PC-9 (cell line): ENCODE data around the gene GXYLT1. TPM values are rescaled to one million over a fixed set of nuclear protein-coding genes. Genes with fewer than 3 reads are reported as not detected.
A peak's percentile ranks its signal among the peaks of the same experiment; 100 is the strongest.

Experiments
- BruUV-seq: library from RNA; stranded (reverse); fragments of 400-500 nt; replicated peaks from 2 replicates; lab custom pipeline; 2021; lab: Mats Ljungman, UMichigan
- CTCF ChIA-PET: fragments of 300-600 bp; sonication (Branson Sonifier 250); formaldehyde crosslinking; loops from one replicate; lab custom pipeline; 2022; ENCODE audit warnings: antibody characterized with exemption; lab: Charles Lee
- POLR2A ChIA-PET: fragments of 300-600 bp; sonication (Branson Sonifier 250); formaldehyde crosslinking; loops from one replicate; lab custom pipeline; 2022; ENCODE audit warnings: antibody characterized with exemption; ENCODE audit not compliant: unreplicated experiment; lab: Charles Lee
- DNase-seq, 2 experiments: peaks; one replicate each; pipeline versions ENCODE4 v3.0.0 to v3.0.0-alpha.2; 2015 to 2022; ENCODE audit warnings: mixed read lengths in 1 of 2
- H2AFZ ChIP-seq: fragments of 200-600 bp; sonication (generic); 2 replicates; pipeline ENCODE4 v1.8.1; 2017; ENCODE audit warnings: antibody characterized with exemption
- H3F3A ChIP-seq: fragments of 200-600 bp; sonication (generic); 2 replicates; pipeline ENCODE4 v1.8.1; 2017; ENCODE audit warnings: antibody characterized with exemption, mild to moderate bottlenecking, low read depth; ENCODE audit not compliant: insufficient read depth
- H3K27ac ChIP-seq: fragments of 200-600 bp; sonication (generic); 2 replicates; pipeline ENCODE4 v1.6.1; 2016; ENCODE audit warnings: mixed run types
- H3K27me3 ChIP-seq: fragments of 200-600 bp; sonication (generic); 2 replicates; pipeline ENCODE4 v1.6.1; 2016; ENCODE audit warnings: low read depth, mixed run types; ENCODE audit not compliant: insufficient read depth
- H3K36me3 ChIP-seq: fragments of 200-600 bp; sonication (generic); 2 replicates; pipeline ENCODE4 v1.6.1; 2016; ENCODE audit warnings: low read depth, mixed run types
- H3K4me1 ChIP-seq: fragments of 200-600 bp; sonication (generic); replicated peaks from 2 replicates; pipeline ENCODE4 v1.6.1; 2016; ENCODE audit warnings: mixed run types; ENCODE audit not compliant: insufficient read depth
- H3K4me2 ChIP-seq: fragments of 200-600 bp; sonication (generic); 2 replicates; pipeline ENCODE4 v1.6.1; 2017; ENCODE audit warnings: mixed run types
- H3K4me3 ChIP-seq: fragments of 200-600 bp; sonication (generic); 2 replicates; pipeline ENCODE4 v1.6.1; 2016; ENCODE audit warnings: mixed run types
- H3K79me2 ChIP-seq: fragments of 200-600 bp; sonication (generic); 2 replicates; pipeline ENCODE4 v1.6.1; 2017; ENCODE audit warnings: low read depth, mixed run types
- H3K9me2 ChIP-seq: fragments of 200-600 bp; sonication (generic); 2 replicates; pipeline ENCODE4 v1.8.1; 2017; ENCODE audit warnings: mild to moderate bottlenecking; ENCODE audit not compliant: insufficient read depth
- H3K9me3 ChIP-seq: fragments of 200-600 bp; sonication (generic); 2 replicates; pipeline ENCODE4 v1.8.1; 2016; ENCODE audit warnings: low read depth; ENCODE audit not compliant: insufficient read depth
- H4K20me1 ChIP-seq: fragments of 200-600 bp; sonication (generic); 2 replicates; pipeline ENCODE4 v1.8.1; 2017; ENCODE audit not compliant: insufficient read depth
- EZH2 ChIP-seq: fragments of 200-600 bp; sonication (generic); IDR thresholded peaks from 2 replicates; pipeline ENCODE4 v1.8.0; 2017; ENCODE audit warnings: antibody characterized with exemption, low read depth
- intact Hi-C: fragments of 100-400 bp; cut with micrococcal nuclease; formaldehyde crosslinking; loops from one replicate; pipeline ENCODE4 v1.10.0; 2022; ENCODE audit not compliant: unreplicated experiment
- total RNA-seq: library from RNA; stranded (reverse); gene quantifications from 2 replicates; pipeline ENCODE4 v1.2.3, GENCODE V29; 2021
- TF ChIP-seq, protein P1 (sequence below): fragments of 200-600 bp; sonication (generic); conservative IDR thresholded peaks from 2 replicates; pipeline ENCODE4 v1.6.1; 2017; ENCODE audit warnings: mixed run types, antibody characterized with exemption, mild to moderate bottlenecking, moderate library complexity

GXYLT1 gene
- total RNA-seq, 1 experiment from 2014 or later = 7.8 TPM

DNA sequence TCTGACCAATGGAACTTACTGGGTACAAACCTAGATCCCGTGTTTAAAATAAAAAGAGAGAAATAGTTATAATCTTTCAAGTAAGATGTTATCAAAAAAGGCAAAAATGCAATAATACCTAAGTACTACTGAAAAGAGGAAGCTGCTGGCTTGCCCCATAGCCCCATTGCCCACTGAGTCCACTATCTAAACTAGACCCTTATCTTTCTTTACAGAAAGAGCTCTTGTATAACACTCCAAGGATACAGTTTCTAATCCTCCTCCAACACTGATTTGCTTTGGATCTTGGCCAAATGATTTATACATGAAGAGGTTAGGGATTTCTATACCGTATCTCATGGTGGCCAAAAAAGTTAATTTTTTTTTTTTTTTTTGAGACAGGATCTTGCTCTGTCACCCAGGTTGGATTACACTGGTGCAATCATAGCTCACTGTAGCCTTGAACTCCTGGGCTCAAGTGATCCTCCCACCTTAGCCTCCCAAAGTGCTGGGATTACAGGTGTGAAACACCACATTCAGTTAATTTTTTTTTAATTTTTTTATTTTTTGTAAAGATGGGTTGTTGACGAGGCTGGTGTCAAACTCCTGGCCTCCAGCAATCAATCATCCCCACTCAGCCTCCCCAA lies 2.6 kb downstream of the GXYLT1 start:
- H3K27me3 ChIP-seq = no peaks in the 10 kb centered on the region
- H3K9me2 ChIP-seq = no peaks in the 10 kb centered on the region
- intact Hi-C loops = loop anchor here (5.0 kb wide), 3 partner anchors 95 to 425 kb away; partner anchors contain the start of genes PPHLN1, YAF2 and ZCRB1
- no peaks in the 10 kb centered on the region for H3K36me3 ChIP-seq
- H2AFZ ChIP-seq = no peak overlapping the region
- H3K4me3 ChIP-seq = no peak overlapping the region
- ChIA-PET POLR2A (interaction anchor here (0.6 to 0.7 kb wide), 2 partner anchors 9 to 185 kb away, joined by 11 to 16 read pairs; no protein-coding TSS in a partner anchor), CTCF (interaction anchor here (0.6 kb wide), 1 partner anchor 310 kb away, joined by 3 read pairs; no protein-coding TSS in a partner anchor)
- peaks cover 69% of the 10 kb centered on the region for H3K79me2 ChIP-seq
- H3K27ac ChIP-seq = no peak overlapping the region
- H3F3A ChIP-seq = peaks cover 14% of the 10 kb centered on the region; the same call in 1 of the 2 replicates
- DNase-seq = no peak
- TF ChIP-seq EZH2 = no peak
- TF ChIP-seq, protein P1, sequence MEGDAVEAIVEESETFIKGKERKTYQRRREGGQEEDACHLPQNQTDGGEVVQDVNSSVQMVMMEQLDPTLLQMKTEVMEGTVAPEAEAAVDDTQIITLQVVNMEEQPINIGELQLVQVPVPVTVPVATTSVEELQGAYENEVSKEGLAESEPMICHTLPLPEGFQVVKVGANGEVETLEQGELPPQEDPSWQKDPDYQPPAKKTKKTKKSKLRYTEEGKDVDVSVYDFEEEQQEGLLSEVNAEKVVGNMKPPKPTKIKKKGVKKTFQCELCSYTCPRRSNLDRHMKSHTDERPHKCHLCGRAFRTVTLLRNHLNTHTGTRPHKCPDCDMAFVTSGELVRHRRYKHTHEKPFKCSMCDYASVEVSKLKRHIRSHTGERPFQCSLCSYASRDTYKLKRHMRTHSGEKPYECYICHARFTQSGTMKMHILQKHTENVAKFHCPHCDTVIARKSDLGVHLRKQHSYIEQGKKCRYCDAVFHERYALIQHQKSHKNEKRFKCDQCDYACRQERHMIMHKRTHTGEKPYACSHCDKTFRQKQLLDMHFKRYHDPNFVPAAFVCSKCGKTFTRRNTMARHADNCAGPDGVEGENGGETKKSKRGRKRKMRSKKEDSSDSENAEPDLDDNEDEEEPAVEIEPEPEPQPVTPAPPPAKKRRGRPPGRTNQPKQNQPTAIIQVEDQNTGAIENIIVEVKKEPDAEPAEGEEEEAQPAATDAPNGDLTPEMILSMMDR = no peak
- BruUV-seq = no TSS peak
- no peaks in the 10 kb centered on the region for H4K20me1 ChIP-seq
- no peaks in the 10 kb centered on the region for H3K9me3 ChIP-seq
- H3K4me1 ChIP-seq = peaks cover 22% of the 10 kb centered on the region
- H3K4me2 ChIP-seq = peak overlapping the region; percentile 97; the same call in 1 of the 2 replicates

DNA sequence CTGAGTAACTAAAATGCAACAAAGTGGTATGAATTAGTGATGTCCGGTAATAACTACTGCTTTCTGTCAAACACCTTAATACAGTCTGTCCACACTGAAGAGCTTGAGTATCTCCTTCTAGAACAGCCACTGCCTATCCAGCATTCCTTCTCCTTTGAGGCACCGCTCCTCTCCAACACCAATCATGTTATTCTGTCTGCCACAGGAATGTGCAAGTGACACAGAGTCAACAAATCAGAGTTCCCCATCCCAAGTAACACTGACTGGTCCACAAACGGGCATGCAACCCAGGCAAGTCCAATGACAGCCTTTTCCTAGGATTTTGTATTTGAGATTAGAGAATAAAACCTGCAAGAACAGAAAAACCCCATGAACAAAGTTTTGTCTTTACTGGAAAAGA lies 3.8 kb downstream of the GXYLT1 start:
- intact Hi-C loops = loop anchor here (5.0 kb wide), 3 partner anchors 96 to 426 kb away; partner anchors contain the start of genes PPHLN1, YAF2 and ZCRB1
- POLR2A ChIA-PET = interaction anchor here (0.5 kb wide), 1 partner anchor 1665 kb away, joined by 3 read pairs; the partner anchor contains the start of gene TWF1
- peaks cover 22% of the 10 kb centered on the region for H3K4me1 ChIP-seq
- no peak overlapping the region for H3K4me2 ChIP-seq
- H3K4me3 ChIP-seq = no peak overlapping the region
- H2AFZ ChIP-seq = no peak overlapping the region
- H3F3A ChIP-seq = peaks cover 14% of the 10 kb centered on the region; the same call in 1 of the 2 replicates
- H3K79me2 ChIP-seq = peaks cover 81% of the 10 kb centered on the region
- no peak overlapping the region for H3K27ac ChIP-seq
- H3K9me3 ChIP-seq = no peaks in the 10 kb centered on the region
- no peaks in the 10 kb centered on the region for H3K9me2 ChIP-seq
- TF ChIP-seq, protein P1 = no peak
- no peak for TF ChIP-seq EZH2
- peak in 1 of 2 experiments; percentile 52 for DNase-seq
- CTCF ChIA-PET = no interaction called here
- H3K27me3 ChIP-seq = no peaks in the 10 kb centered on the region
- BruUV-seq = no TSS peak
- no peaks in the 10 kb centered on the region for H4K20me1 ChIP-seq
- H3K36me3 ChIP-seq = no peaks in the 10 kb centered on the region

DNA sequence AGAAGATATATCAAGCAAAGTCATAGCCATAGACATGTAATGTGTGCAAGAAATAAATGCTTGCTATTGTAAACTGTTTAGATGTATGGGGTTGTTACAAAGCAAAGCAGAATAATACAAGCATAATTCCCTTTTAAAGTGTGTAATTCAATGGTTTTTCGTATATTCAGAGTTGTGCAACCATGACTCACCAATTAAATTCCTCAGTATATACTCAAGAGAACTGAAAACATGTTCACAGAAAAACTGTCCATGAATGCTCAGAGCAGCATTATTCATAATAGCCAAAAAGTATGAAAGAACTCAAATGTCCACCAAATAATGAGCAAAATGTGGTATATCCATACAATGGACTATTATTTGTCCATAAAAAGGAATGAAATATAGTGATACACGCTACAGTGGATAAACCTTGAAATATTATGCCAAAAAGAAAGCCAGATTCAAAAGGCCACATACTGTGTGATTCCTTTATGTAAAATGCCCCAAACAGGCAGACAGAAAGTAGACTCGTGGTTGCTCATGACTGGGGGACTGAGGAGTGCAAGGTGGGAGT lies 9.3 kb downstream of the GXYLT1 start:
- peak overlapping the region; percentile 25; the same call in 1 of the 2 replicates for H3K27ac ChIP-seq
- no peaks in the 10 kb centered on the region for H3K9me2 ChIP-seq
- no peak overlapping the region for H2AFZ ChIP-seq
- DNase-seq = no peak
- peaks cover 21% of the 10 kb centered on the region for H3K4me1 ChIP-seq
- peaks cover 91% of the 10 kb centered on the region for H3K79me2 ChIP-seq
- H3K4me3 ChIP-seq = no peak overlapping the region
- intact Hi-C loops = no loop called here
- no peaks in the 10 kb centered on the region for H3K27me3 ChIP-seq
- peaks cover 13% of the 10 kb centered on the region for H3F3A ChIP-seq
- no TSS peak for BruUV-seq
- no peaks in the 10 kb centered on the region for H4K20me1 ChIP-seq
- TF ChIP-seq EZH2 = no peak
- TF ChIP-seq, protein P1 = no peak
- no peaks in the 10 kb centered on the region for H3K9me3 ChIP-seq
- H3K36me3 ChIP-seq = no peaks in the 10 kb centered on the region
- CTCF ChIA-PET = no interaction called here
- peak overlapping the region; percentile 24; the same call in 1 of the 2 replicates for H3K4me2 ChIP-seq
- POLR2A ChIA-PET = no interaction called here
